SK-N-SH (cell line): ENCODE data around the gene PSMB2.

Experiments
- CTCF ChIP-seq: fragments of 200-600 bp; sonication (generic); IDR thresholded peaks from 2 replicates; pipeline ENCODE4 v1.6.1; 2017; ENCODE audit warnings: antibody characterized with exemption, mild to moderate bottlenecking, moderate library complexity
- EZH2phosphoT487 ChIP-seq: fragments of 200-600 bp; sonication (generic); IDR thresholded peaks from 2 replicates; pipeline ENCODE4 v1.6.1; 2017; ENCODE audit warnings: low read depth, mixed run types, mild to moderate bottlenecking, antibody characterized with exemption, moderate library complexity, borderline replicate concordance
- POLR2AphosphoS5 ChIP-seq: IDR thresholded peaks from 2 replicates; pipeline ENCODE4 v1.6.1; 2012; ENCODE audit warnings: low read depth, low read length
- SIN3A ChIP-seq: IDR thresholded peaks from 2 replicates; pipeline ENCODE4 v1.6.1; 2012; ENCODE audit warnings: low read depth, mild to moderate bottlenecking, low read length, moderate library complexity, borderline replicate concordance

- no peak for TF ChIP-seq SIN3A
- TF ChIP-seq CTCF = no peak
- no peak for TF ChIP-seq EZH2phosphoT487
- no peak for TF ChIP-seq POLR2AphosphoS5
Measured at GRCh38 chr1:35629051-35629450, 12.3 kb downstream of the PSMB2 start.
